Lung (tissue), 12 donors: ENCODE data around the gene TRIM25. TPM values are rescaled to one million over a fixed set of nuclear protein-coding genes. Genes with fewer than 3 reads are reported as not detected.
A peak's percentile ranks its signal among the peaks of the same experiment; 100 is the strongest.

Experiments used
- ATAC-seq: fragments of 200-7000 bp; cut with Tn5 transposase; one replicate; pipeline ENCODE4 v1.9.1; 2020; ENCODE audit warnings: moderate number of reproducible peaks; ENCODE audit not compliant: insufficient read depth, low FRiP score
- DNase-seq, 3 donors: peaks; one replicate each; pipeline ENCODE4 v3.0.0-alpha.2; 2013 to 2017
- H3K27ac ChIP-seq, 2 donors: one replicate each; pipeline ENCODE4 v1.5.1; 2013; ENCODE audit warnings: mild to moderate bottlenecking in 2 of 2, moderate library complexity in 2 of 2, control low read depth in 1 of 2, inconsistent platforms in 1 of 2, low read depth in 1 of 2, low read length in 1 of 2
- H3K27me3 ChIP-seq, 3 donors: one replicate each; pipeline ENCODE4 v1.5.1; 2013; ENCODE audit warnings: low read length in 2 of 3; ENCODE audit not compliant: control insufficient read depth in 3 of 3, insufficient read depth in 3 of 3
- H3K36me3 ChIP-seq, 4 donors: one replicate each; pipeline ENCODE4 v1.5.1; 2013; ENCODE audit warnings: low read length in 4 of 4, mild to moderate bottlenecking in 1 of 4, moderate library complexity in 1 of 4; ENCODE audit not compliant: control insufficient read depth in 4 of 4, insufficient read depth in 4 of 4
- H3K4me1 ChIP-seq, 5 donors: one replicate each; pipeline ENCODE4 v1.5.1; 2013; ENCODE audit warnings: low read length in 5 of 5, mild to moderate bottlenecking in 2 of 5, moderate library complexity in 1 of 5; ENCODE audit not compliant: control insufficient read depth in 5 of 5, insufficient read depth in 5 of 5
- H3K4me3 ChIP-seq: one replicate; pipeline ENCODE4 v1.5.1; 2013; ENCODE audit warnings: mild to moderate bottlenecking, control low read depth, moderate library complexity
- H3K9ac ChIP-seq, 2 donors: one replicate each; pipeline ENCODE4 v1.5.1; 2013; ENCODE audit warnings: low read length in 2 of 2, control low read depth in 1 of 2; ENCODE audit not compliant: insufficient read depth in 1 of 2
- H3K9me3 ChIP-seq, 4 donors: one replicate each; pipeline ENCODE4 v1.5.1; 2013; ENCODE audit warnings: low read length in 3 of 4, mild to moderate bottlenecking in 1 of 4, moderate library complexity in 1 of 4; ENCODE audit not compliant: control insufficient read depth in 4 of 4, insufficient read depth in 3 of 4
- WGBS, 2 donors: extraction: QIAGEN DNeasy Blood & Tissue Kit; methylation state at CpG; one replicate each; pipeline ENCODE4 v1.1.7; 2013; 5-methylcytosine and 5-hydroxymethylcytosine counted together
- polyA plus RNA-seq, 2 donors: library from polyadenylated mRNA; stranded (reverse); fragments of 200-250 nt; gene quantifications; one replicate each; pipeline ENCODE4 v1.2.1, GENCODE V29; 2013
- total RNA-seq, 2 donors: library from RNA; depleted of rRNA in 1 of 2; stranded (reverse); fragments of >200 nt in 1 of 2; gene quantifications; one replicate each; pipeline ENCODE4 v1.2.1, GENCODE V29; 2014 to 2021
- TF ChIP-seq, protein P1 (sequence below): IDR thresholded peaks from 2 replicates; pipeline ENCODE4 v1.5.1; 2012; ENCODE audit warnings: mild to moderate bottlenecking; ENCODE audit errors: control extremely low read depth, extremely low read depth
- donor health status: control.
- donor health status: control.
- donor health status: Bipolar disorder and iron deficiency.
- donor health status: healthy.
- donor health status: DM: yes; HTN: yes; CAD: no.

Gene TRIM25
- total and polyA plus RNA-seq, 4 donors, result 22.7 to 88.7 (median 43.7) TPM

DNA sequence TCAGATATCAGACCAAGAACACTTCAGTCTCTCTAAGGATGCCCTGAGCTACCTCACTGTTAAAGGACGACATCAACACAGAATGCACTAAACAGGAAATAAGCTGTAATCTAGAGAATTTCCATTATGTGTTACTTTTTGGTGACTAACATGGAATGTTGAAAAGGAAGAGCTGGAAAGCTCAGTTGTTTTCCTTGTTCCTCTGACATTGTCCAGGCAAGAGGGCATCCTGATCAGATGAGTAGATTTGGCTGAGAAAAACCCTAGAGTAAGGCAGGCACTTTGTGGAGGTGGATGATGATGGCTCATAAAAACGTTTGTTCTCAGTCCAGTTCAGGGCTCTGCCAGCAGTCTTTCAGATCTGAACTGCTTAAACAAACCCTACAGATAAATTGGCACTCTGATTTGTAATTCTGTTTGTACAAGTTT is 45.9 kb downstream of the TRIM25 start:
- Histone ChIP-seq H3K4me1 (peaks cover 0 to 3% (median 0%) of the 10 kb centered on the region in 5 donors), H3K27me3 (no peaks in the 10 kb centered on the region), H3K9me3 (no peaks in the 10 kb centered on the region), H3K9ac (no peak overlapping the region), H3K36me3 (peaks cover 0 to 2% (median 0%) of the 10 kb centered on the region in 4 donors), H3K4me3 (no peak overlapping the region), H3K27ac (no peak overlapping the region)
- ATAC-seq, result no peak
- WGBS, 2 donors, result 30 to 72% methylated on average over 2 of the region's 2 CpGs
- TF ChIP-seq, protein P1, sequence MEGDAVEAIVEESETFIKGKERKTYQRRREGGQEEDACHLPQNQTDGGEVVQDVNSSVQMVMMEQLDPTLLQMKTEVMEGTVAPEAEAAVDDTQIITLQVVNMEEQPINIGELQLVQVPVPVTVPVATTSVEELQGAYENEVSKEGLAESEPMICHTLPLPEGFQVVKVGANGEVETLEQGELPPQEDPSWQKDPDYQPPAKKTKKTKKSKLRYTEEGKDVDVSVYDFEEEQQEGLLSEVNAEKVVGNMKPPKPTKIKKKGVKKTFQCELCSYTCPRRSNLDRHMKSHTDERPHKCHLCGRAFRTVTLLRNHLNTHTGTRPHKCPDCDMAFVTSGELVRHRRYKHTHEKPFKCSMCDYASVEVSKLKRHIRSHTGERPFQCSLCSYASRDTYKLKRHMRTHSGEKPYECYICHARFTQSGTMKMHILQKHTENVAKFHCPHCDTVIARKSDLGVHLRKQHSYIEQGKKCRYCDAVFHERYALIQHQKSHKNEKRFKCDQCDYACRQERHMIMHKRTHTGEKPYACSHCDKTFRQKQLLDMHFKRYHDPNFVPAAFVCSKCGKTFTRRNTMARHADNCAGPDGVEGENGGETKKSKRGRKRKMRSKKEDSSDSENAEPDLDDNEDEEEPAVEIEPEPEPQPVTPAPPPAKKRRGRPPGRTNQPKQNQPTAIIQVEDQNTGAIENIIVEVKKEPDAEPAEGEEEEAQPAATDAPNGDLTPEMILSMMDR, result no peak
- peak in 2 of 3 donors; percentile 22 to 28 for DNase-seq

DNA sequence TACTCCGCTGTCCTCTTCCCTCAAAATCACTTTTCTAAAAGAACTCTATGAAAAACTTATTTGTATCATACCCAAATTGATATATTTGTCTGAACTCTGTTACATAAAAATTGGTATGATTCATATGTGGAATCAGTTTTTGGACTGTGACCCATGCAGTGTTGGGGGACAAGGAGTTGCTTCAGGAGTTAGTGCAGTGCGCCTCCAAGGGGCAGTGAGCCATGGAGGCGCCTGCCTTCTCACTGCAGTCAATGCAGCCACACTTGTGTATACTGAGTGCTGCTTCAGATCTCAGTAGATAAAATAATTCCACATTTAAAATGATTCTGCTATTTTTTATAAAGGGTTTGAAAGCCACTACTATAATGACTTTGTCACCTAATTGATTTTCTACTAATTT is 47.4 kb downstream of the TRIM25 start:
- no peaks in the 10 kb centered on the region for H3K27me3 ChIP-seq
- 49 to 61% methylated on average over 3 of the region's 3 CpGs for WGBS, 2 donors
- H3K27ac ChIP-seq, result no peak overlapping the region
- no peaks in the 10 kb centered on the region for H3K9me3 ChIP-seq
- peaks cover 0 to 3% (median 0%) of the 10 kb centered on the region in 5 donors for H3K4me1 ChIP-seq
- DNase-seq, result peak in 1 of 3 donors; percentile 19
- no peak overlapping the region for H3K9ac ChIP-seq
- TF ChIP-seq, protein P1, result no peak
- no peak overlapping the region for H3K4me3 ChIP-seq
- ATAC-seq, result no peak
- H3K36me3 ChIP-seq, result peaks cover 0 to 4% (median under 1%) of the 10 kb centered on the region in 4 donors

DNA sequence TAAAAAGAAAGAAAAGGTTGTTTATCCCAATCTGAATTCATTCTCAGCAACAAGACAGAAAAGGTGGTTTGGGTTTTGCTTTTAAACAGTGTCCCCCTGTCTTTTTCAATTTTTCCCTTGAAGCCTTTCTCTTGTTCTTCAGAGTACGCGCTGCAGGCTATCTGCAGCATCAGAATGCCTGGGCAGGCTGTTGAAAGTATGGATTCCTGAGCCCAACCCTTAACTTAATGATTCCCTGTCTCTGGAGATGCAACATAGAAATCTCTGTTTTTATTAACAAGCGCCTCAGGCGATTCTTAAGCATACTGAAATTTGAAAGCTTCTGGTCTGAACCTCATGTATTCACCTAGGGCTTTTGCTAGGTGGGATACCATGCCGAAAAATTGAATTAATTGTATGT is 47.8 kb downstream of the TRIM25 start:
- TF ChIP-seq, protein P1, result no peak
- Histone ChIP-seq H3K27me3 (no peaks in the 10 kb centered on the region), H3K4me1 (peaks cover 0 to 3% (median 0%) of the 10 kb centered on the region in 5 donors), H3K27ac (no peak overlapping the region), H3K9me3 (no peaks in the 10 kb centered on the region), H3K36me3 (peaks cover 0 to 4% (median under 1%) of the 10 kb centered on the region in 4 donors), H3K4me3 (no peak overlapping the region), H3K9ac (no peak overlapping the region)
- WGBS, 2 donors, result 99% methylated on average over 5 of the region's 5 CpGs
- ATAC-seq (no peak), DNase-seq (no peak)

DNA sequence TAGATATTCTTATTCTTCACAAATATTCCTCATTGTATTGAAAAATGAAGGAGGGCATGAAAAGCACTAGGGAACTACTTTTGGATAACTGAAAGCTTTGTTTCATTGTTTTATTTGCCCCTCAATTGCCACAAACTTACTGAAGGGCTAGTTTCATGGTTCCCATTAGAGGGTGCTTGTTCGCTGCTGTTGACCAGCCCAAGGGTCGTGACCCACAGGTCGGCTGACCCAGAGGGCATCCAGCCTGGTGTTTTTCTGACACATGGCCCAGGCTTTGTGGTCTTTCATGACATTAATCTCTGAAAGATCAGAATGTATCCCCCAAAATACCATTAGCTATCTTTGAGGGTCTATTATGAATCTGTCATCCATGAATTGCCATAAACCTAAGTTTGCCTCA is 49.9 kb downstream of the TRIM25 start:
- Histone ChIP-seq H3K4me3 (no peak overlapping the region), H3K9ac (no peak overlapping the region), H3K27me3 (no peaks in the 10 kb centered on the region), H3K4me1 (peaks cover 0 to 3% (median 0%) of the 10 kb centered on the region in 5 donors), H3K27ac (no peak overlapping the region), H3K36me3 (peaks cover 0 to 7% (median under 1%) of the 10 kb centered on the region in 4 donors), H3K9me3 (no peaks in the 10 kb centered on the region)
- ATAC-seq, result no peak
- WGBS, 2 donors, result 76 to 80% methylated on average over 3 of the region's 3 CpGs
- TF ChIP-seq, protein P1, result no peak
- no peak for DNase-seq
